PC-9 (cell line): ENCODE results near the gene NUDT1. TPM values are rescaled to one million over a fixed set of nuclear protein-coding genes. Genes with fewer than 3 reads are reported as not detected.

Experiments
- BruUV-seq: library from RNA; stranded (reverse); fragments of 400-500 nt; replicated peaks from 2 replicates; lab custom pipeline; 2021; lab: Mats Ljungman, UMichigan
- CTCF ChIA-PET: fragments of 300-600 bp; sonication (Branson Sonifier 250); formaldehyde crosslinking; loops from one replicate; lab custom pipeline; 2022; ENCODE audit warnings: antibody characterized with exemption; lab: Charles Lee
- POLR2A ChIA-PET: fragments of 300-600 bp; sonication (Branson Sonifier 250); formaldehyde crosslinking; loops from one replicate; lab custom pipeline; 2022; ENCODE audit warnings: antibody characterized with exemption; ENCODE audit not compliant: unreplicated experiment; lab: Charles Lee
- DNase-seq, 2 experiments: peaks; one replicate each; pipeline versions ENCODE4 v3.0.0 to v3.0.0-alpha.2; 2015 to 2022; ENCODE audit warnings: mixed read lengths in 1 of 2
- H2AFZ ChIP-seq: fragments of 200-600 bp; sonication (generic); 2 replicates; pipeline ENCODE4 v1.8.1; 2017; ENCODE audit warnings: antibody characterized with exemption
- H3F3A ChIP-seq: fragments of 200-600 bp; sonication (generic); 2 replicates; pipeline ENCODE4 v1.8.1; 2017; ENCODE audit warnings: antibody characterized with exemption, mild to moderate bottlenecking, low read depth; ENCODE audit not compliant: insufficient read depth
- H3K27ac ChIP-seq: fragments of 200-600 bp; sonication (generic); 2 replicates; pipeline ENCODE4 v1.6.1; 2016; ENCODE audit warnings: mixed run types
- H3K27me3 ChIP-seq: fragments of 200-600 bp; sonication (generic); 2 replicates; pipeline ENCODE4 v1.6.1; 2016; ENCODE audit warnings: low read depth, mixed run types; ENCODE audit not compliant: insufficient read depth
- H3K36me3 ChIP-seq: fragments of 200-600 bp; sonication (generic); 2 replicates; pipeline ENCODE4 v1.6.1; 2016; ENCODE audit warnings: low read depth, mixed run types
- H3K4me1 ChIP-seq: fragments of 200-600 bp; sonication (generic); replicated peaks from 2 replicates; pipeline ENCODE4 v1.6.1; 2016; ENCODE audit warnings: mixed run types; ENCODE audit not compliant: insufficient read depth
- H3K4me2 ChIP-seq: fragments of 200-600 bp; sonication (generic); 2 replicates; pipeline ENCODE4 v1.6.1; 2017; ENCODE audit warnings: mixed run types
- H3K4me3 ChIP-seq: fragments of 200-600 bp; sonication (generic); 2 replicates; pipeline ENCODE4 v1.6.1; 2016; ENCODE audit warnings: mixed run types
- H3K79me2 ChIP-seq: fragments of 200-600 bp; sonication (generic); 2 replicates; pipeline ENCODE4 v1.6.1; 2017; ENCODE audit warnings: low read depth, mixed run types
- H3K9me2 ChIP-seq: fragments of 200-600 bp; sonication (generic); 2 replicates; pipeline ENCODE4 v1.8.1; 2017; ENCODE audit warnings: mild to moderate bottlenecking; ENCODE audit not compliant: insufficient read depth
- H3K9me3 ChIP-seq: fragments of 200-600 bp; sonication (generic); 2 replicates; pipeline ENCODE4 v1.8.1; 2016; ENCODE audit warnings: low read depth; ENCODE audit not compliant: insufficient read depth
- H4K20me1 ChIP-seq: fragments of 200-600 bp; sonication (generic); 2 replicates; pipeline ENCODE4 v1.8.1; 2017; ENCODE audit not compliant: insufficient read depth
- EZH2 ChIP-seq: fragments of 200-600 bp; sonication (generic); IDR thresholded peaks from 2 replicates; pipeline ENCODE4 v1.8.0; 2017; ENCODE audit warnings: antibody characterized with exemption, low read depth
- intact Hi-C: fragments of 100-400 bp; cut with micrococcal nuclease; formaldehyde crosslinking; loops from one replicate; pipeline ENCODE4 v1.10.0; 2022; ENCODE audit not compliant: unreplicated experiment
- total RNA-seq: library from RNA; stranded (reverse); gene quantifications from 2 replicates; pipeline ENCODE4 v1.2.3, GENCODE V29; 2021
- TF ChIP-seq, protein P1 (sequence below): fragments of 200-600 bp; sonication (generic); conservative IDR thresholded peaks from 2 replicates; pipeline ENCODE4 v1.6.1; 2017; ENCODE audit warnings: mixed run types, antibody characterized with exemption, mild to moderate bottlenecking, moderate library complexity

Gene NUDT1
- total RNA-seq, 1 experiment from 2014 or later: 63.9 TPM

DNA sequence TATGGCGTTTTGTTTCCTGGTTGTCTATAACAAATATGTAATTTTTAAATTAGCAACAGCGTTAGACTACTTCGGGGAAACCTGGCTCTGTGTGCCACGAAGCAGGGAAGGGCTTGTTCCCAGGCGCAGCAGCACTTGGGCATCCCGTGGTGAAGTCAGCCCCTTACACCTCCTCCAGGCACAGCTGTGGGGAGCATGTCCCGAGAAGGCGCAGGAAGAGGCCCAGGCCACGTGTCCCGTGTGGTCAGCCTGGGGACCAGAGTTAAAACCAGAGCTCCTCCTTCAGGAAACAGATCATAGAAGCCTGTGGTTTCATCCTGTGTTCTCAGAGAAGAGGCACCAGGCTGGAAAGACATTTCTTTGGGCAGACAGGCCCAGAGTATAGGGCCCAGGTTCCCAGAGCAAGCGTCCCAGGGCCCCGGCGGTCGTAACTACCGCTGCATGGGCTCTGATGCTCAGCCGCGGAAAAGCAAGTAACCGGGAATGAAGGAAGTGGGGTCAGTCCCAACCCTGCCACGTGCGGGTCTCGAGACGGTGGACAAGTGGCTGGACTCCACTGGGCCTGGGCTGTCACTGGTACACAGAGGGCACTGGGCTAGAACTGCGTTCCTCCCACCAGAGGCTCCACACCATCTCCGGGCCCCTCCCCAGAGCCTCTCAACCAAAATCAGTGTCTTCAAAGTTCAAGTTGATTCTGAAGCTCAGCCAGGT, 7.1 kb downstream of the NUDT1 start:
- Histone ChIP-seq H3K4me2 (peak overlapping the region; percentile 63), H3K9me2 (no peaks in the 10 kb centered on the region), H3K4me3 (peak overlapping the region; percentile 5; the same call in 1 of the 2 replicates), H3F3A (peaks cover 33% of the 10 kb centered on the region; the same call in 1 of the 2 replicates), H3K4me1 (peaks cover 40% of the 10 kb centered on the region), H3K27me3 (no peaks in the 10 kb centered on the region), H3K27ac (peak overlapping the region; percentile 83), H2AFZ (peak overlapping the region; percentile 67), H3K79me2 (no peaks in the 10 kb centered on the region), H3K9me3 (no peaks in the 10 kb centered on the region), H4K20me1 (no peaks in the 10 kb centered on the region), H3K36me3 (no peaks in the 10 kb centered on the region)
- TSS peak; percentile 23 for BruUV-seq
- no peak for TF ChIP-seq EZH2
- TF ChIP-seq, protein P1, sequence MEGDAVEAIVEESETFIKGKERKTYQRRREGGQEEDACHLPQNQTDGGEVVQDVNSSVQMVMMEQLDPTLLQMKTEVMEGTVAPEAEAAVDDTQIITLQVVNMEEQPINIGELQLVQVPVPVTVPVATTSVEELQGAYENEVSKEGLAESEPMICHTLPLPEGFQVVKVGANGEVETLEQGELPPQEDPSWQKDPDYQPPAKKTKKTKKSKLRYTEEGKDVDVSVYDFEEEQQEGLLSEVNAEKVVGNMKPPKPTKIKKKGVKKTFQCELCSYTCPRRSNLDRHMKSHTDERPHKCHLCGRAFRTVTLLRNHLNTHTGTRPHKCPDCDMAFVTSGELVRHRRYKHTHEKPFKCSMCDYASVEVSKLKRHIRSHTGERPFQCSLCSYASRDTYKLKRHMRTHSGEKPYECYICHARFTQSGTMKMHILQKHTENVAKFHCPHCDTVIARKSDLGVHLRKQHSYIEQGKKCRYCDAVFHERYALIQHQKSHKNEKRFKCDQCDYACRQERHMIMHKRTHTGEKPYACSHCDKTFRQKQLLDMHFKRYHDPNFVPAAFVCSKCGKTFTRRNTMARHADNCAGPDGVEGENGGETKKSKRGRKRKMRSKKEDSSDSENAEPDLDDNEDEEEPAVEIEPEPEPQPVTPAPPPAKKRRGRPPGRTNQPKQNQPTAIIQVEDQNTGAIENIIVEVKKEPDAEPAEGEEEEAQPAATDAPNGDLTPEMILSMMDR: no peak
- ChIA-PET CTCF (interaction anchor here (0.5 to 1.5 kb wide), 5 partner anchors 99 to 969 kb away, joined by 3 to 7 read pairs (median 4); partner anchors contain the start of gene TMEM184A), POLR2A (interaction anchor here (0.9 kb wide), 1 partner anchor 64 kb away, joined by 6 read pairs; no protein-coding TSS in a partner anchor)
- peak; percentile 88 to 95 for DNase-seq
- intact Hi-C loops: loop anchor here (2.0 to 10.0 kb wide), 3 partner anchors 18 to 684 kb away; partner anchors contain the start of gene SNX8

DNA sequence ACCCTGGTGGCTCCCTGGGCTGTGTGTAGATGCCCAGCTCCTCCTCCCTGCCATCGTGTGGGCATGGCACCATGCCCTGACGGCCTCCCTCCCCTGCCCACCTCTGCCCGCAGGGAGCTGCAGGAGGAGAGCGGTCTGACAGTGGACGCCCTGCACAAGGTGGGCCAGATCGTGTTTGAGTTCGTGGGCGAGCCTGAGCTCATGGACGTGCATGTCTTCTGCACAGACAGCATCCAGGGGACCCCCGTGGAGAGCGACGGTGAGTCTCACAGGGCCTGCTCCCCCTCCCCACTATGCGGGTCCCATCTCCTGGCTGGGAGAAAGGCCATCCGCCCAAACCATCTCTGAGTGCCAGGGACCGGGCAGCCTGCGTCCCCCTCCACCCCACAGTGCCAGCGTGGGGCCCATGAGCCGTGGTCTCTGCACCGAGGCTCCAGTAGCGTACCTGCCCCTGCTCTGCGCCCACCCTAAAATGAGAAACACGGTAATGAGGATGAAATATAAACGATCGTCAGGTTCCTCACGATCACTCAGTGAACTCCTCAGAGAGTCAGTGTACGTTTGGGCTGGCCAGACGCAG, 7.8 kb downstream of the NUDT1 start:
- Histone ChIP-seq H3K79me2 (no peaks in the 10 kb centered on the region), H3F3A (peaks cover 40% of the 10 kb centered on the region), H3K36me3 (no peaks in the 10 kb centered on the region), H2AFZ (no peak overlapping the region), H3K9me2 (no peaks in the 10 kb centered on the region), H3K27ac (peak overlapping the region; percentile 83), H3K4me3 (no peak overlapping the region), H3K27me3 (no peaks in the 10 kb centered on the region), H4K20me1 (no peaks in the 10 kb centered on the region), H3K4me1 (peaks cover 47% of the 10 kb centered on the region), H3K9me3 (no peaks in the 10 kb centered on the region), H3K4me2 (peak overlapping the region; percentile 63)
- CTCF ChIA-PET: interaction anchor here (0.5 kb wide), 1 partner anchor 177 kb away, joined by 3 read pairs; no protein-coding TSS in a partner anchor
- intact Hi-C loops: loop anchor here (2.0 to 10.0 kb wide), 3 partner anchors 17 to 685 kb away; partner anchors contain the start of gene SNX8
- TF ChIP-seq, protein P1: no peak
- no peak for TF ChIP-seq EZH2
- POLR2A ChIA-PET: no interaction called here
- BruUV-seq: no TSS peak
- no peak for DNase-seq

DNA sequence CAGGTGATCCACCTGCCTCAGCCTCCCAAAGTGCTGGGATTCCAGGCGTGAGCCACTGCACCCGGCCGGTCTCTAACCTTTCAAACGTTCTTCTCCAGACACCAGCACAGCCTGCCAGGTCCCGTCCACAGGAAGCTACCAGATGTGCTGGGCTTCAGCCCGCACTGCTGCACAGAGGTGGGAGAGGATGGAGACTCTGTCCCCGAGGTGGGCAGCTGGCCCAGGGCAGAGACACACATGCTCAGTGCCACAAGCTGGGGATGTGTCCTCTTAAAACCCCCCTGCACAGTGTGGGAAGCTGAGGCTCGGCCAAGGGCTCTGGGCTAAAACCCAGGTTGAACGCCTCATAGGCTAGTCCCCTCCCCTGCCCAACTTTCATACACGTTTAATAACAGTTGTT, 9.4 kb downstream of the NUDT1 start:
- no TSS peak for BruUV-seq
- no peak for DNase-seq
- intact Hi-C loops: no loop called here
- TF ChIP-seq, protein P1: no peak
- TF ChIP-seq EZH2: no peak
- Histone ChIP-seq H3F3A (peaks cover 54% of the 10 kb centered on the region), H2AFZ (no peak overlapping the region), H3K27me3 (no peaks in the 10 kb centered on the region), H4K20me1 (no peaks in the 10 kb centered on the region), H3K27ac (no peak overlapping the region), H3K4me1 (peaks cover 62% of the 10 kb centered on the region), H3K79me2 (no peaks in the 10 kb centered on the region), H3K4me2 (no peak overlapping the region), H3K4me3 (no peak overlapping the region), H3K9me2 (no peaks in the 10 kb centered on the region), H3K9me3 (no peaks in the 10 kb centered on the region), H3K36me3 (no peaks in the 10 kb centered on the region)
- CTCF ChIA-PET: no interaction called here
- POLR2A ChIA-PET: no interaction called here
